Fibroblast of skin of left biceps (primary cell): ENCODE results near the gene TSR1.
A peak's percentile ranks its signal among the peaks of the same experiment; 100 is the strongest.

Source experiments
- DNase-seq, 2 experiments: peaks; one replicate each; pipeline ENCODE4 v3.0.0-alpha.2; 2013; ENCODE audit warnings: low read depth in 2 of 2

The TSR1 gene

GRCh38 chr17:2283302-2283701 is 53.0 kb downstream of the TSR1 start:
- no peak for DNase-seq

GRCh38 chr17:2282297-2282873 is 53.9 kb downstream of the TSR1 start:
- DNase-seq: peak; percentile 75 to 78

GRCh38 chr17:2279707-2280106 is 56.5 kb downstream of the TSR1 start:
- no peak for DNase-seq

GRCh38 chr17:2277429-2278170 is 58.7 kb downstream of the TSR1 start:
- DNase-seq: no peak

- no peak for DNase-seq
These were observed 60.5 kb downstream of the TSR1 start for GRCh38 chr17:2275722-2276121.

GRCh38 chr17:2274414-2274813 is 61.8 kb downstream of the TSR1 start:
- DNase-seq: no peak
